Head of caudate nucleus (tissue), 42 donors: Measurements from ENCODE around the gene SLC29A1.

Experiments used
- DNase-seq, 42 donors: peaks; one replicate each; pipeline versions ENCODE4 v3.0.0 to v3.0.0-alpha.2; 2020 to 2021; ENCODE audit warnings: mixed read lengths in 7 of 42
- intact Hi-C: fragments of 100-400 bp; cut with DNase I; formaldehyde crosslinking; loops from one replicate; pipeline ENCODE4 v1.15.0; 2022

SLC29A1 gene

GRCh38 chr6:44270526-44271405, 47.4 kb downstream of the SLC29A1 start:
- intact Hi-C loops: no loop called here
- peak in 1 of 42 donors; percentile 11 for DNase-seq

- intact Hi-C loops: no loop called here
- peak in 2 of 42 donors; percentile 13 to 28 for DNase-seq
These were observed 48.0 kb downstream of the SLC29A1 start for GRCh38 chr6:44271406-44271723.

GRCh38 chr6:44271914-44272313, 48.5 kb downstream of the SLC29A1 start:
- DNase-seq: no peak
- intact Hi-C loops: no loop called here

- DNase-seq: no peak
- intact Hi-C loops: no loop called here
These were observed 49.1 kb downstream of the SLC29A1 start for GRCh38 chr6:44272529-44272928.

- intact Hi-C loops: no loop called here
- no peak for DNase-seq
These were observed 49.7 kb downstream of the SLC29A1 start for GRCh38 chr6:44272999-44273566.

- DNase-seq: no peak
- intact Hi-C loops: no loop called here
These were observed 50.2 kb downstream of the SLC29A1 start for GRCh38 chr6:44273617-44274016.

- DNase-seq: no peak
- intact Hi-C loops: no loop called here
These were observed 51.9 kb downstream of the SLC29A1 start for GRCh38 chr6:44275271-44275748.

GRCh38 chr6:44275749-44276648, 52.6 kb downstream of the SLC29A1 start:
- intact Hi-C loops: no loop called here
- DNase-seq: no peak

GRCh38 chr6:44276667-44277640, 53.6 kb downstream of the SLC29A1 start:
- DNase-seq: no peak

GRCh38 chr6:44277763-44278162, 54.4 kb downstream of the SLC29A1 start:
- DNase-seq: no peak
- intact Hi-C loops: no loop called here

More at GRCh38 chr6:44276667-44277640, 53.6 kb downstream of the SLC29A1 start:
- intact Hi-C loops: no loop called here

GRCh38 chr6:44278315-44278714, 54.9 kb downstream of the SLC29A1 start:
- no peak for DNase-seq
- intact Hi-C loops: no loop called here

- intact Hi-C loops: no loop called here
These were observed 55.6 kb downstream of the SLC29A1 start for GRCh38 chr6:44278774-44279697.

More at GRCh38 chr6:44278774-44279697, 55.6 kb downstream of the SLC29A1 start:
- peak in 36 of 42 donors; percentile 30 to 89 (median 66) for DNase-seq
